NCI-H128 (cell line): ENCODE data around the gene NEK8.
"Not testable (repeated sequence)": the region's sequence is repeated elsewhere in the genome, so short reads cannot be mapped to it uniquely, and the experiment has no call there.

Source experiments
- DNase-seq: peaks from one replicate; lab custom pipeline; 2025; ENCODE audit not compliant: unreplicated experiment; lab: John Stamatoyannopoulos, UW

The NEK8 gene

DNA sequence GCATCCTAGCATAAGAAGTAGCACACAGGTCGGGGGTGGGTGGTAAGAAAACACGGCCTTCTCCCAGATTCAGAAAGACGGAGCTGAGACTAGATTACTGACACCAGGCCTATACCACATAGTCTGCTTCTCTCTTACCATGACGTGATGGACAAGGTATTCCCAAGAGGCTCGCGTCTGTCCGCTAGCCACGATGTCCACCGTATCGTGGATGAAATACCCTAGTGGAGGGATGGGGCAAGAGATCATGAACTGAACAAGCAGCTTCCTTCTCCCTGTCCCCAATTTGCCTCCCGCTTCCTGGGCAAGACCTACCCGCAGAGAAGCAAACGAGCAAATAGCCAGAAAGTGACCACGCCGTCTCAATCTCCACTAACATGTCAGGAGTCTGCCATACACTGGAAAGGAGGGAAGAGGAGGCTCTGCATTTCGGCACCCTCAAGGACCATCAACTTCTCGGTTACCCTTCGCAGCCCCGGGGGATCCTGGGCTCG lies 3.4 kb upstream of the NEK8 start:
- no peak for DNase-seq

- DNase-seq, result peak; percentile 18
These were observed 2.8 kb upstream of the NEK8 start for GRCh38 chr17:28725660-28726225.

GRCh38 chr17:28726226-28726626 lies 2.4 kb upstream of the NEK8 start, which contains the start of gene TLCD1:
TLCD1 (minus strand) TSS chr17:28726233; CDS start chr17:28726097, 136 bp downstream.
- no peak for DNase-seq

- DNase-seq, result peak; percentile 85
These were observed 1.7 kb upstream of the NEK8 start for GRCh38 chr17:28726627-28727491.

DNA sequence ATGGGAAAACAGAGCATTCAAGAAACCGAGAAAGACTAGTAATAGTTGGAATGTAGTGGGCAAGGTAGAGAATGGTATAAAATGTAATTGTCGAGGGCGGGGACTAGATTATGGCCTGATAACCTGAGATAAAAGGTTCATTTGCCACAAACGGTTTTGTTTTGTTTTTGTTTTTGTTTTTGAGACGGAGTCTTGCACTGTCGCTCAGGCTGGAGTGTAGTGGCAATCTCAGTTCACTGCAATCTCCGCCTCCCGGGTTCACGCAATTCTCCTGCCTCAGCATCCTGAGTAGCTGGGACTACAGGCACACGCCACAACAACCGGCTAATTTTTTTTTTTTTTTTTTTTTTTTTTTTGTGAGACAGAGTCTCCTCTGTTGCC lies 1.4 kb downstream of the NEK8 start:
- no peak for DNase-seq

DNA sequence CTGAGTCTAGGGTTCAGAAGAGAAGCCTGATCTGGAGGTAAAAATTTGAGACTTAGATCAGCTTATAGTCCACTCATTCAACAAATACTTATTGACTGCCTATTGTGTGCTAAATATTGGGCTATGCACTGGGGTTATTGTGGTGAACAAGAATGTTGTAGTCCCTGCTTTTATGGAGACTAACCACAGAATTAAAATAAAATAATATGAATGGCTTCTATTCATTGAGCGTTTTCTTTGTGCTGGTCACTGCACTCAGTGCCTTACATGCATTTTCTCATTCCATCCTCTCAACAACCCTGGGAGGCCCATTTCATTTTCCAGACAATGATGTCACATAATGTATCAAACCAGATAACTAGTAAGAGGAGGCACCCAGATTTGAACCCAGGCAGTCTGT lies 4.8 kb downstream of the NEK8 start:
- no peak for DNase-seq

DNA sequence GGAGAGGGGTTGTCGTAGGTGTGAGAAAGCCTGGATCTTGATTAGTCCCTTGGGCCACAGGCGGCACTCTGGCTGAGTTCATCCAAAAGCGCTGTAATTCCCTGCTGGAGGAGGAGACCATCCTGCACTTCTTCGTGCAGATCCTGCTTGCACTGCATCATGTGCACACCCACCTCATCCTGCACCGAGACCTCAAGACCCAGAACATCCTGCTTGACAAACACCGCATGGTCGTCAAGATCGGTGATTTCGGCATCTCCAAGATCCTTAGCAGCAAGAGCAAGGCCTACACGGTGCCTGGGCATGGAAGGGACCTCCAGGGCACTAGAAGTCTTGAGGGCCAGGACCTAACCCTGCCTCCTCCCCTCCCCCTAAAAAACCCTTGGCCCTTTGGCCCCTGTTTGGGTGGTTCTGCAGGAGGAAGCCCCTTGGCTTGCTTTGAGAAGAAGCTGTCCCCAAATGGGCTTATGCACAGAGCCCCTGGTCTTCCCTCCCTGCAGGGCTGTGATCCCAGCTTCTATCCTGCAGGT lies 6.2 kb downstream of the NEK8 start:
- DNase-seq, result no peak

GRCh38 chr17:28735242-28735722 lies 6.7 kb downstream of the NEK8 start:
- no peak for DNase-seq

GRCh38 chr17:28735913-28736769 lies 7.6 kb downstream of the NEK8 start:
- DNase-seq, result not testable (repeated sequence)

DNA sequence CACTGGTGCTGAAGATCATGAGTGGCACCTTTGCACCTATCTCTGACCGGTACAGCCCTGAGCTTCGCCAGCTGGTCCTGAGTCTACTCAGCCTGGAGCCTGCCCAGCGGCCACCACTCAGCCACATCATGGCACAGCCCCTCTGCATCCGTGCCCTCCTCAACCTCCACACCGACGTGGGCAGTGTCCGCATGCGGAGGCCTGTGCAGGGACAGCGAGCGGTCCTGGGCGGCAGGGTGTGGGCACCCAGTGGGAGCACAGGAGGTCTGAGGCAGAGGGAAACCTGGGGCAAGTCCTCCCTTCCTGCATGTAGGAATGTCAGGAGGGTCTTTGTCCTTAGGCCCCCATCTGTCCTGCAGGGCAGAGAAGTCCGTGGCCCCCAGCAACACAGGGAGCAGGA lies 8.7 kb downstream of the NEK8 start:
- no peak for DNase-seq

DNA sequence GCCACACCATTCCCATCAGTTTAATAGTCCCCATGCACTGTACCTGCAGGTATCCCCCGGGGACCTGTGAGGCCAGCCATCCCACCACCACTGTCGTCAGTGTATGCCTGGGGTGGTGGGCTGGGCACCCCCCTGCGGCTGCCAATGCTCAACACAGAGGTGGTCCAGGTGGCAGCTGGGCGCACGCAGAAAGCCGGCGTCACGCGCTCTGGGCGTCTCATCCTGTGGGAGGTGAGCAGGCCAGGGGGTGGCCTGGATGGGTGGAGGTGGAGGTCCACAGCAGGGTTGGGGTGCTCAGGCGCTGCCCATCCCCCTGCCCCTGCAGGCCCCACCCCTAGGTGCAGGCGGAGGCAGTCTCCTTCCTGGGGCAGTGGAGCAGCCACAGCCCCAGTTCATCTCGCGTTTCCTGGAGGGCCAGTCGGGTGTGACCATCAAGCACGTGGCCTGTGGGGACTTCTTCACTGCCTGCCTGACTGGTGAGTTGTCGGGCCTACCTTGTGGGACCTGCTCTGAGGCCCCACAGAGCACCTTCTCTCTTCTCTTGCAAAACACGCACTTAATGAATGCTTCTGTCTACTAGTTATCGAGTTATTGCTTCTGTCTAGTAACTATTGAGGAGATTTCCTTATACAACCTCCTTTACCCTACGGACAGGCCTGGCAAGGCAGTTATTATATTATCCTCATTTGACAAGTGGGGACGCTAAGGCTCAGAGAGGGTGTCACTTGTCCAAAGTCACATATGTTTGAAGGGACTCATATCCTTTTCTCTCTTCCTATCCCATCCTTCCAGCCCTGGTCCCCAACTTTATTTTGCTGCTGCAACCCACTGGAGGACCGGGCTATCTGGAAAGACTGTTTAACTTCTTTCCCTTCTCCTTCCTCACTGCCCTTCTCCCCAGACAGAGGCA lies 9.4 kb downstream of the NEK8 start:
- DNase-seq, result no peak

DNA sequence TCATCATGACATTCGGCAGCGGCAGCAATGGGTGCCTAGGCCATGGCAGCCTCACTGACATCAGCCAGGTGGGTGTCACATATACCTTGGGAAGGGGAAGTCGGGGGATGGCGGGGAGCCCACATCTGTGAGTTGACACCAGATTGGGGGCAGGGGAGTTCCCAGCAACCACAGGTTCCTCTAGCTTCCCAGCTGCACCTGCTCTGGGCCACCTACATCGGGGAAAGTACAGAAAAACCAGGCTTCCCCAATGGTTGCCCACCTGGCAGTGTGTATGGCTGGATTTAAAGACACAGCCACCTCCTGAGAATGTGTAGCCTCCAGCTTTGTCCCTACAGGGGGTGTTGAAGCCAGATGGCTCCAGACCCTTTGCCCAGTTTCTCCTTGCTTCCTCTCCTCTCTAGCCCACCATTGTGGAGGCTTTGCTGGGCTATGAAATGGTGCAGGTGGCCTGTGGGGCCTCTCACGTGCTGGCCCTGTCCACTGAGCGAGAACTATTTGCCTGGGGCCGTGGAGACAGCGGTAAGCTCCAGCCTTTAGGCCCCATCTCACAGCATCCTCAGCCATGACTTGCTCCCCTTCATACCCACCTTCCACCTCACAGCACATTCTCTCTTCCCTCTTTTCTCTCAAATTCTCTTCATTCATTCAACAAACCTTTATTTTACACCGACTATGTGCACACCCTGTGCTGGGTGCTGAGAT lies 10.2 kb downstream of the NEK8 start:
- DNase-seq, result no peak

- DNase-seq, result no peak
These were observed 12.1 kb downstream of the NEK8 start for GRCh38 chr17:28740406-28741357.

DNA sequence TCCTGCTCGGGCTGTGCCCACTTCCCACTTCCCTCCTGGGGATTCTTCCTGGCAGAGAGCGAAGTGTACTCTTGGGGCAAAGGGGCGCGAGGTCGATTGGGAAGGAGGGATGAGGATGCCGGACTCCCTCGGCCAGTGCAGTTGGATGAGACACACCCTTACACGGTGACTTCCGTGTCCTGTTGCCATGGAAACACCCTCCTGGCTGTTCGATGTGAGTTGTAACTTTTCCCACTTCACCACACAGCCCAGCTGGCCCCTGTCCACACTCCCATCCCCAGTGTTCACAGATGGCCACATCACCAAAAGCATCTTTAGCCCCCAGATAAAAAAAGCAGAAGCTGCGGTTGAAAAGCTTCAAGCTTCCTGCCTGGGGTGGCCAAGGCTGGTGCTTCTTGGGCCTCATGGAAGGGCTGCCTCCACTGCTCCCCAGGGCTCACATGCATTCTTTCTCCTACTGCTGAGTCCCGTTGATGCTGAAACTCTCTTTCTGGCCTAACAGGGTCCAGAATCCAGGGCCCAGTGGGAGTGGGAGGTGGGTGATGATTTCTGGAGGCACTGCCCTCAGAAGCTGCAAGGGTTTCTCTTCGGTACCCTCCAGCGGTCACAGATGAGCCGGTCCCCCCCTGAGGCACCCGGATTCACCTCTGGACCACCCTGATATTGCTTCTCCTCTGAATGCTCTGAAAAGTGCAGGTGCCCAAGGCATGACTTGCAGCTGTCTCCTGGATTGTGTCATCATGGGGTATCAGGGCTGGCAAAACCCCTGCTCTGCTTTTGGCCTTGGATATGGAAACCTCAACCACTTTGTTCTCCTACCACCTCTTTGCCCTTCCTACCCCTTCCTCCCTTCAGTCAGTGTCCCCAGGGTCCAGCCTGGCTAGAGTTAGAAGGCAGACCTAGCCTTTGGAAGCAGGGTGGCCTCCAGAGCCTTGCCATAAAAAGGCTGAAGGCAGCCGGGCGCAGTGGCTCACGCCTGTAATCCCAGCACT lies 13.1 kb downstream of the NEK8 start:
- DNase-seq, result no peak

DNA sequence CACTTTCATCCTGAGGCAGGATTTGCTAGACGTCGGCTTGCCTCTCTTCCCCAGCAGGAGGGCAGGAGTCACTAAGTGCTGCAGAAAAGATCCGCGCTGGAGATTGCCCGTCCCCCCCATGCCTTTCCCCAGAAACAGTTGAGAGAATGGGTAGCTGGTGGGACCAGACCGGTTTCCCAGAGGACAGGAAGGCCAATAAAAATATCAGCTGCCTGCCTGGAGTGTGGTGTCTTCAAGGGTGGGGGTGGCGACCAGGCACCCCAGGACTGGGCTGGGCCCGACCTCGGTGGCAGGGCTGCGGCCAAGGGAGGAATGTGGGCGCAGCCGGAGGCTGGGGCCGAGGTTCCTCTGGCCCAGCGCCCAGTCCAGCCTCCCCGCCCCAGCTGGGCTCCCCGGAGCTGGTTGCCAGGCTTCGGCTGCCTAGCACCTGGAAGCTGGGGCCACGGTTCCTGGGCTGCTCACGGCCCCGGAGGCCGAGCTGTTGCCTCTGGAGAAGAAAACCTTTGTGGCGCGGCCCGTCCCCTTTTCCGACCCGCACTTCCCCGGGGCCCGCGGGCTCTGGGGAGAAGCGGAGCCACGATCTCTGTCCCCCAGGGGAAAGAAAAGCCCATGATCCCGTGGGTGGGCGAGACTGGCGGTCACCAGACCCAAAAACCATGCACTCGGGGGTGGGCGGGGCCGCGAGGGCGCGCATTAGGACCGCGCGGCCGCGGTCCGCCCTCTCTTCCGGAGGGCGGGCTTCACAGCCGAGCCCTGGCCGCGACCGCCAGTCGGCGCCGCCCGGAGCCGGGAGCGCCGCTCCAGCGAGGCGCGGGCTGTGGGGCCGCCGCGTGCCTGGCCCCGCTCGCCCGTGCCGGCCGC lies 14.9 kb downstream of the NEK8 start, which contains the start of gene TRAF4:
TRAF4 (plus strand) TSS at position 769 of the 861 bp plus-strand sequence. CDS start 102 bp downstream, outside the sequence.
- peak; percentile 48 for DNase-seq
